Pancreas (tissue), 10 donors: ENCODE measurements around the gene EIF4EBP2. TPM values are rescaled to one million over a fixed set of nuclear protein-coding genes. Genes with fewer than 3 reads are reported as not detected.
A peak's percentile ranks its signal among the peaks of the same experiment; 100 is the strongest.

Source experiments
- ATAC-seq, 4 donors: fragments of 200-7000 bp; cut with Tn5 transposase; one replicate each; pipeline versions ENCODE4 v1.8.0 to v1.9.1; 2020; ENCODE audit warnings: mild to moderate bottlenecking in 4 of 4, moderate library complexity in 4 of 4
- DNase-seq, 6 donors: peaks; one replicate each; pipeline ENCODE4 v3.0.0-alpha.2; 2020
- FAIRE-seq: peaks from 2 replicates; lab custom pipeline; 2012; peaks lifted over from hg19 to GRCh38; lab: Jason Lieb, UNC
- H3K27ac ChIP-seq, 4 donors: fragments of 200-600 bp; sonication (generic); 1 replicate in 3 of 4; 2 replicates in 1 of 4; pipeline versions ENCODE4 v1.5.0 to v1.8.0; 2020
- H3K27me3 ChIP-seq, 4 donors: fragments of 200-600 bp; one replicate each; pipeline ENCODE4 v1.8.0; 2021
- H3K36me3 ChIP-seq, 3 donors: fragments of 200-600 bp; sonication (generic) in 1 of 3; one replicate each; pipeline versions ENCODE4 v1.5.0 to v1.8.0; 2020 to 2021
- H3K4me1 ChIP-seq, 3 donors: fragments of 200-600 bp; one replicate each; pipeline ENCODE4 v1.8.0; 2021
- H3K4me3 ChIP-seq, 4 donors: fragments of 200-600 bp; sonication (generic) in 2 of 4; one replicate each; pipeline versions ENCODE4 v1.5.0 to v1.8.0; 2020 to 2021
- H3K9me3 ChIP-seq, 4 donors: fragments of 200-600 bp; one replicate each; pipeline ENCODE4 v1.8.0; 2021
- WGBS, 2 donors: extraction: QIAGEN DNeasy Blood & Tissue Kit; methylation state at CpG; one replicate each; pipeline ENCODE4 v1.1.7; 2013; 5-methylcytosine and 5-hydroxymethylcytosine counted together
- intact Hi-C, 3 donors: fragments of 100-400 bp; cut with DNase I; formaldehyde crosslinking; loops; one replicate each; pipeline versions ENCODE4 v1.11.1 to v1.14.2; 2022
- polyA plus RNA-seq, 2 donors: library from polyadenylated mRNA; stranded (reverse); fragments of 200-250 nt; gene quantifications; one replicate each; pipeline ENCODE4 v1.2.3, GENCODE V29; 2013
- total RNA-seq, 6 donors: library from RNA; stranded (reverse); fragmentation: NEBNext Ultra II Directional in 4 of 6; extraction: Animal tissue kit (Norgen Biotek cat#: 25700) in 4 of 6; gene quantifications; one replicate each; pipeline versions ENCODE4 v1.2.1 to v1.2.4, GENCODE V29; 2021 to 2023
- TF ChIP-seq, protein P1 (sequence below), 4 donors: fragments of 200-600 bp; sonication (generic) in 3 of 4; IDR thresholded peaks; one replicate each; pipeline versions ENCODE4 v1.5.0 to v1.8.0; 2021; ENCODE audit warnings: antibody characterized with exemption in 4 of 4
- donor health status: healthy with polysubstance abuse.
- donor health status: DM: no; HTN: no; CAD: no; lungs with moderate emphysema.
- donor health status: DM: no; HTN: no; CAD: no.
- donor health status: control.
- donor health status: control.
- donor health status: Bipolar disorder and iron deficiency.
- donor health status: DM: yes; HTN: yes; CAD: no.
- donor health status: DM: no; HTN: no; CAD: no.
- donor health status: DM: no; HTN: no; CAD: no.
- donor health status: DM: yes; HTN: yes; CAD: no.

The EIF4EBP2 gene
- total and polyA plus RNA-seq, 8 donors, result 12.5 to 43.5 (median 30.7) TPM

GRCh38 chr10:70476249-70477035 is 72.5 kb downstream of the EIF4EBP2 start:
- ATAC-seq (no peak), DNase-seq (no peak), FAIRE-seq (no peak)
- Histone ChIP-seq H3K4me1 (peaks cover 0 to 18% (median 5%) of the 10 kb centered on the region in 3 donors), H3K27me3 (no peaks in the 10 kb centered on the region), H3K4me3 (no peak overlapping the region), H3K36me3 (no peaks in the 10 kb centered on the region), H3K27ac (no peak overlapping the region), H3K9me3 (no peaks in the 10 kb centered on the region)
- TF ChIP-seq, protein P1, sequence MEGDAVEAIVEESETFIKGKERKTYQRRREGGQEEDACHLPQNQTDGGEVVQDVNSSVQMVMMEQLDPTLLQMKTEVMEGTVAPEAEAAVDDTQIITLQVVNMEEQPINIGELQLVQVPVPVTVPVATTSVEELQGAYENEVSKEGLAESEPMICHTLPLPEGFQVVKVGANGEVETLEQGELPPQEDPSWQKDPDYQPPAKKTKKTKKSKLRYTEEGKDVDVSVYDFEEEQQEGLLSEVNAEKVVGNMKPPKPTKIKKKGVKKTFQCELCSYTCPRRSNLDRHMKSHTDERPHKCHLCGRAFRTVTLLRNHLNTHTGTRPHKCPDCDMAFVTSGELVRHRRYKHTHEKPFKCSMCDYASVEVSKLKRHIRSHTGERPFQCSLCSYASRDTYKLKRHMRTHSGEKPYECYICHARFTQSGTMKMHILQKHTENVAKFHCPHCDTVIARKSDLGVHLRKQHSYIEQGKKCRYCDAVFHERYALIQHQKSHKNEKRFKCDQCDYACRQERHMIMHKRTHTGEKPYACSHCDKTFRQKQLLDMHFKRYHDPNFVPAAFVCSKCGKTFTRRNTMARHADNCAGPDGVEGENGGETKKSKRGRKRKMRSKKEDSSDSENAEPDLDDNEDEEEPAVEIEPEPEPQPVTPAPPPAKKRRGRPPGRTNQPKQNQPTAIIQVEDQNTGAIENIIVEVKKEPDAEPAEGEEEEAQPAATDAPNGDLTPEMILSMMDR (IDR thresholded peaks at IDR 0.05), result no peak
- intact Hi-C loops, result no loop called here
- 54 to 63% methylated on average over 7 of the region's 7 CpGs for WGBS, 2 donors

DNA sequence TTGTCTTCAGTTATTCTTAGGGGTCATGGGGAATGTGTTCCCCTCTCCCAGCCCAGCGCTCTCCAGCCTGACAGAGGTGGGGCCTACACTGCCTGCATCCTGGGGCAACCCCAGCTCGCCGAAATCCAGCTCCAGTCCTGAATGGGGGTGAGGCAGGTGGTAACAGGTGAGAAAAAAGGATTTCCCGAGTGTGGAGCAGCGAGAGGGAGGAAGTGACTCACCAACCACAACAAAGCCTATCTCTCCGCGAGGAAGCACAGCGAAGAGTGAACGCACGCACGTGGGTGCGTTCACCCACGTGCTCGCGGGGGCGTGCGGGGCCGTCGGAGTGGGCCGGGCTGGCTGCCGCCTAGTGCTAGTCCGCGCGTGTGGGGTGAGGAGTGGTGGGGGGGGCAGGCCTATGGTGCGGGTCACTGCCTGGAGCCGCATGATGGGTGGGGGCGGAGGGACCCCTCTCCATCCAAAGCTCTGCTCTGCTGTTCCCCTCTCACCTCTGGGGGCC is 73.8 kb downstream of the EIF4EBP2 start:
- ATAC-seq, result peak in 2 of 4 donors; percentile 1 to 41
- intact Hi-C loops, result no loop called here
- H3K4me3 ChIP-seq, result peak overlapping the region; percentile 31 to 66 (median 46)
- no peak overlapping the region for H3K27ac ChIP-seq
- peak in 3 of 6 donors; percentile 19 to 47 (median 41) for DNase-seq
- H3K27me3 ChIP-seq, result no peaks in the 10 kb centered on the region
- peaks cover 0 to 18% (median 5%) of the 10 kb centered on the region in 3 donors for H3K4me1 ChIP-seq
- WGBS, 2 donors, result 16 to 19% methylated on average over 26 to 27 of the region's 27 CpGs
- FAIRE-seq, result no peak
- TF ChIP-seq, protein P1 (IDR thresholded peaks at IDR 0.05), result no peak
- no peaks in the 10 kb centered on the region for H3K9me3 ChIP-seq
- no peaks in the 10 kb centered on the region for H3K36me3 ChIP-seq

Other genes with a start within 250 kb of the EIF4EBP2 start
- gene SAR1A, start 233.6 kb upstream of the EIF4EBP2 start, total RNA-seq, result 10 to 100 TPM; 28.0 to 60.5 (median 42.7) TPM
- gene SAR1A, start 233.6 kb upstream of the EIF4EBP2 start, polyA plus RNA-seq, result 10 to 100 TPM; 13.2 to 30.4 TPM
- 100 to 1,000 TPM in 3 of 6 donors, 10 to 100 TPM in 3; 83.5 to 122 (median 102) TPM for gene PPA1, start 170.7 kb upstream of the EIF4EBP2 start, total RNA-seq
- 100 to 1,000 TPM in 1 of 2 donors, 10 to 100 TPM in 1; 86.0 to 108 TPM for gene PPA1, start 170.7 kb upstream of the EIF4EBP2 start, polyA plus RNA-seq
- under 1 TPM in 3 of 6 donors, not detected in 3; under 0.01 to 0.03 (median 0.03) TPM for gene NPFFR1, start 120.1 kb upstream of the EIF4EBP2 start, total RNA-seq
- under 1 TPM in 1 of 2 donors, not detected in 1; 0.02 TPM for gene NPFFR1, start 120.1 kb upstream of the EIF4EBP2 start, polyA plus RNA-seq
- 1 to 10 TPM; 1.3 to 3.7 (median 2.1) TPM for gene LRRC20, start 21.5 kb upstream of the EIF4EBP2 start, total RNA-seq
- 1 to 10 TPM; 1.7 to 4.3 TPM for gene LRRC20, start 21.5 kb upstream of the EIF4EBP2 start, polyA plus RNA-seq
- not detected for gene NODAL, start 37.5 kb downstream of the EIF4EBP2 start, total RNA-seq
- gene NODAL, start 37.5 kb downstream of the EIF4EBP2 start, polyA plus RNA-seq, result not detected
- gene PALD1, start 74.6 kb downstream of the EIF4EBP2 start, total RNA-seq, result 10 to 100 TPM in 1 of 6 donors, 1 to 10 TPM in 5; 2.2 to 15.1 (median 3.1) TPM
- 10 to 100 TPM in 1 of 2 donors, 1 to 10 TPM in 1; 6.2 to 12.4 TPM for gene PALD1, start 74.6 kb downstream of the EIF4EBP2 start, polyA plus RNA-seq
- gene PRF1, start 198.6 kb downstream of the EIF4EBP2 start, total RNA-seq, result 1 to 10 TPM in 3 of 6 donors, under 1 TPM in 3; 0.16 to 1.8 (median 0.76) TPM
- under 1 TPM; 0.30 to 0.54 TPM for gene PRF1, start 198.6 kb downstream of the EIF4EBP2 start, polyA plus RNA-seq